HG03460 (cell line): Measurements from ENCODE around the gene SERPINA3.
"Not testable (repeated sequence)": the region's sequence is repeated elsewhere in the genome, so short reads cannot be mapped to it uniquely, and the experiment has no call there.

Experiments
- ATAC-seq: cut with Tn5 transposase; IDR thresholded peaks from one replicate; pipeline ENCODE4 v1.9.1; 2021; ENCODE audit not compliant: unreplicated experiment

The SERPINA3 gene

DNA sequence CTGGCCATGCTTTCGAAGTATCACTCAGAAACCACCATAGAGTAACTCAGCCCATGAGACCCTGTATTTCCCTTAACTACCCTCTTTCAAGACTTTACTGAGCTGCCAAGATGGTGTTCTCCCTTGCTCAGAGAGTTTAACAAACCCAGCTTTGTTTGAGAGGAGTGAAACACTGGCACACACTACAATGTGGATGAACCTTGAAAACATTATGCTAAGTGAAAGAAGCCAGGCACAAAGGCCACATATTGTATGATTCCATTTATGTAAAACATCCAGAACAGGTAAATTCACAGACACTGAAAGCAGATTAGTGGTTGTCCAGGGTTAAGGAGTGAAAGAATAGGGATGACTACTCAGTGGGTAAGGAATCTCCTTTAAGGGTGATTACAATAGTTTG is 18.9 kb downstream of the SERPINA3 start:
- no peak for ATAC-seq

DNA sequence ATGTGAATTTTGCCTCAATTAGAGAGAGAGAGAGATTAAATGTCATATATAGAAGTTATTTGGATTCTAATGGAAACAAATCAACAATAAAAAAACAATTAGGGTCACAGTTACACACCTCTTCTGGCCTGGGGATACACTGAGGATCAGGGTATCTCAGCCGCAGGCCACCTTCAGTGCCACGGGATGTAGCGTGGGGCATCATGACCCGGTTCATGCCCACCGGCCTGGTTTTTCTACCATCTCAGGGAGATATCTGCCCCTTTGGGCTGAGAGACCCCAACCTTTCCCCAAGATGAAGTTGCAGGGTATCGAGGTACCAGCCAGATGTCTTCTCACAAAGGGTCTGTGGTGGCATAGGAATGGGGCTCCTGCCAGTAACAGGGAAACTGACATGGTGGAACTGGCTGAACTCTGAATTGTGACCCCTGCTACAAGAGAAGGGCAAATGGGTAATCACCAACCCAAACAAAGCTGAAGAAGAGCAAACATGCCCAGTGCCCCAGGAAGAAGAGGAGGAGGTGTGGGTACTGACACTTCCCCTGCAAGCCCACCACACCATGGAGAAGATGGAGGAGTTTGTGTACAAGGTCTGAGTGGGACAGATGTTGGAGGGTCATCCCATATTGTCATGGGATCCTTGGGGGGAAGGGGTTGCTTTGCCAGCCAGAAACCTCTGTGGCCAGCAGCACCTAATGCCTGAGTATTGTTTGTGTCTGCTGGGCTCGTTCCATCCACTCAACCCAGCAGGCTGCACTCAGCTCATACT is 19.5 kb downstream of the SERPINA3 start:
- ATAC-seq, result no peak

DNA sequence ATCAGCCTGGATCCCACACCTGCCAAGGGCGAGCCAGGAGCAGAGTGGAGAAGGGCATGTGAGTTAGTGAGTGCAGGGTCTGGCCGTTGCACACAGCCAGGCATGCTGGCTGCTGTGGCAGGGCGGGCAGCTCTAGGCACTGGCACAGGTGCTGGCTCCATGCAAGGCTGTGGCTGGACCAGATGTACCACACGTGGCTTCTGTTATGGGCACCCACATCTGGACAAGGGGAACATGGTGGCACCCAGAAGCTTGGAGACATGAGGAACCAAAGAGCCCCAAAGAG is 20.1 kb downstream of the SERPINA3 start:
- no peak for ATAC-seq

DNA sequence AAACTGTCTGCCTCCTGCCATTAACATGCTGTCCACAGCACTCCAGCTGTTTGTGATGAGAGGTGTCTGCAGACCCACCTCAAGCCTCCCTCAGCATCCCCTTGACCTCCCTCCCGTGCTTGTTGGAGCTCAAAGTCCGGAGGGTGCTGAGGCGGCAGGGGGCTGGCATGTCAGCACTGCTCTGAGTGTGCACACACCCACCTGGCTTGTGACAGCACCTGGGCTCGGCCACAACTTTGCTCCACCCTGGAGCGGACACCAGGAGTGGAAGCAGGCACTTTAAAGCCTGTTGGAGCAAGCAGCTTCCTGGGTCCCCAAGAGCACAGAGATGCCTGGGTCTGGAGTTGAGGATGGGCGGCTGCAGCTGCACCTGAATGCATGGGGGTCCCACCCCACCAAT is 20.9 kb downstream of the SERPINA3 start:
- ATAC-seq, result no peak

DNA sequence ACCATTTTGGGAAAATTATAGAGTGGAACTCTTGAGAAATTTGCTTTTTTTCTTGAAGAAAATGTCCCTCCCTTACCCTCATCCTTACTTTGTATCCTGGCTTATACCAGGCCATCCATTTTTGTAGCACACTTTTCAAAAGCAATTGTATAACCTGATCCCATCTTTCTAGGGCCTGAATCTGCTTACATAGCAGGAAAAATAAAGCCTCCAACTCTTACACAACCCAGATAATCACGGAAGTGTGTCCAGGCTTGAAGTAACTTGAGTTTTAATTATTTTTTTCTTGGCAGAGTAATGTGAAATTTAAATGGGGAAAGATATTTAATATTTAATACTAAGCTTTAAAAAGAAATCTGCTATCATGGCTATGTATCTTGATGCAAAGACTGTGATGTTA is 23.0 kb downstream of the SERPINA3 start:
- no peak for ATAC-seq

DNA sequence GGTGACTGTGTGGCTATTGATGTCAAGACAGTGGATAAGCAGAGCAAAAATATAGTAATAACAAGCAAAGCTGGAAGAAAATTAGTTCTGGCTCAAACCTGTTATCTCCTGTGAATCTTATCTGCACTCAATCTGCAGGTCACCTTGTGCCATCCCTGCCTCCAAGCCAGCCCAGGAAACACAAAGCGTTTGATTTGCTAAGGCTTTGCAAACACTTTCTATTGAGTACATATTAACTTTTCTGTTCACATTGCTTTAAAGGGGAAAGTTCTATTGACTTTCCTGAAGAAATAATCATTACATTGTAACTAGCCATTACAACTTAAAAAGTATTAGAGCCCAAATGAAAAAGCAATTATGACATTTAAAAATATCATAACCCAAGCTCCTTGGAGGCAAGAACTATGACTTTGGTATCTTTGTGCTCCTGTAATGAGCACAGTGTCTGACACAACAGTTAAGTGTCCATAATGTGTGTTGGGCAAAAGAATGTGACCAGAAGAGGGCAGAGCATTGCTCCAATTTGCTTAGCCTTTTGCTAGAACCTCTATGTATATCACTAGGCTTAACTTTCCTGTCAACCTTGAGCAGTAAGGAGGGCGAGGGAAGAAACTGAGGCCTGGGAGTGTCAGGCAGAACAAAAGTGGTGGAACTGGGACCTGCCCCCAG is 24.7 kb downstream of the SERPINA3 start:
- ATAC-seq, result no peak

DNA sequence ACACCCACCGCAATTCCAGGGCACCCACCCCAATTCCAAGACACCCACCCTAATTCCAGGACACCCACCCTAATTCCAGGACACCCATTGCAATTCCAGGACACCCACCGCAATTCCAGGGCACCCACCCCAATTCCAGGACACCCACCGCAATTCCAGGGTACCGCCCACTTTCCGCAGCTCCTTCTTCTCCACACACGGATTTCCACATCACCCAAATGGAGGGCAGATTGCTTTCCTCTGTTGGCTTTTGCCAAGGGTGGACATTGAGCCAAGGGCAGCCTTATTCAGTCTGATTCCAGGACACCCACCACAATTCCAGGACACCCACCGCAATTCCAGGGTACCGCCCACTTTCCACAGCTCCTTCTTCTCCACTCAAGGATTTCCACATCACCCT is 25.6 kb downstream of the SERPINA3 start:
- not testable (repeated sequence) for ATAC-seq

DNA sequence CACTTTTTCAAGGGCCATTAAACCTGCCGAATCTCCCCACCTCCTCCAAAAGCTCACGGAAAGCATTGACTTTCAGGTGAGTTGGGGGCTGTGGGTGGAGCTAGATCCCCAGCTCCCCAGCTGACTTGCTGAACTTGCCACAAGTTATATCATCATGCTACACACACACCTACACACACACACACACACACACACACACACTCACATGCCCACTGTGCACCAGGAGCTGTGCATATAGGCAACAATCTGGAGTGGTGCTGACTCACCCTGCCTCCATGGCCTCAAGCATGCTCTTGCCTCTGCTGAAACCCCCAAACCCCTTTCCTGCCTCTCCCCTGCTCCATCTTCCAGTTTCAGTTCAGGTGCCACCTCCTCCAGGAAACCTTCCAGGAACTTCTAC is 26.1 kb downstream of the SERPINA3 start:
- ATAC-seq, result no peak

DNA sequence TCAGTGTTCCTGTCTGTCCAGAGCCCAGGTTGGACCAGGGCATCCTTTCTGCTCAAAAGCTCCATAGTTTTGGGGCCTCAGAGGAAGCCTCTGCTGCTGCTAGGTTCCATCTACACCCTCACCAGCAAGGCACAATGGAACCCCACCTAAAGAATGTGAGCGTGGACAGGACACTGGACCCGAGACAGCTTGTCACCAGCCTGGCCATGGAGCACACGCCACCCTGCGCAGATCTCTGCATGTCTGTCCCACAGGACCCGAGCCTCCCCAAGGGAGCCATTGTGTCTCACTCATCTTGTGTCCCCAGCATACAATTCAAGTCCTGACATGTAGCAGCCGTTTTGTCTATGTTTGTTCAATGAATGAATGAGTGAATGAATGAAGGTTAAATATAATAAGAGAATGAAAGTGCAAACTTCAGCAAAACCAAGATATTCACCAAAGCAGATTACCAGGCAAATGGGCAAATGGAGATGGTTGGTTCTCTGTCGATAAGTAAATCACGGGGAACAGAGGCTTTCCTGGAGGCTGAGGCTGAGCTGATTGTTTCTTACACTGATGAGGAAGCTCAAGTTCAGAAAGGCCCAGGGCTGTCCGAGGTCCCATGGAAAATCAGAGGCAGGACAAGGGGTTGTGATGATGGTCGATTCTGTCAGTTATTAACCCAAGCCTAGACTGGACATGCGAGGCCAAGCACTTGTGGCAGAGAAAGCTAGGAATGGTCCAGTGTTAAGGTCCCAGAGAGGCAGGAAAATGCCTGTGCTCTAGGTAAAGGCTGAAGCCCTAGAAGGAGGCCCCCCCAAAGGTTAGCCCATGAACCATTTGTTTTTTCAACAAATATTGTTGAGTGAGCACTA is 27.0 kb downstream of the SERPINA3 start:
- no peak for ATAC-seq

DNA sequence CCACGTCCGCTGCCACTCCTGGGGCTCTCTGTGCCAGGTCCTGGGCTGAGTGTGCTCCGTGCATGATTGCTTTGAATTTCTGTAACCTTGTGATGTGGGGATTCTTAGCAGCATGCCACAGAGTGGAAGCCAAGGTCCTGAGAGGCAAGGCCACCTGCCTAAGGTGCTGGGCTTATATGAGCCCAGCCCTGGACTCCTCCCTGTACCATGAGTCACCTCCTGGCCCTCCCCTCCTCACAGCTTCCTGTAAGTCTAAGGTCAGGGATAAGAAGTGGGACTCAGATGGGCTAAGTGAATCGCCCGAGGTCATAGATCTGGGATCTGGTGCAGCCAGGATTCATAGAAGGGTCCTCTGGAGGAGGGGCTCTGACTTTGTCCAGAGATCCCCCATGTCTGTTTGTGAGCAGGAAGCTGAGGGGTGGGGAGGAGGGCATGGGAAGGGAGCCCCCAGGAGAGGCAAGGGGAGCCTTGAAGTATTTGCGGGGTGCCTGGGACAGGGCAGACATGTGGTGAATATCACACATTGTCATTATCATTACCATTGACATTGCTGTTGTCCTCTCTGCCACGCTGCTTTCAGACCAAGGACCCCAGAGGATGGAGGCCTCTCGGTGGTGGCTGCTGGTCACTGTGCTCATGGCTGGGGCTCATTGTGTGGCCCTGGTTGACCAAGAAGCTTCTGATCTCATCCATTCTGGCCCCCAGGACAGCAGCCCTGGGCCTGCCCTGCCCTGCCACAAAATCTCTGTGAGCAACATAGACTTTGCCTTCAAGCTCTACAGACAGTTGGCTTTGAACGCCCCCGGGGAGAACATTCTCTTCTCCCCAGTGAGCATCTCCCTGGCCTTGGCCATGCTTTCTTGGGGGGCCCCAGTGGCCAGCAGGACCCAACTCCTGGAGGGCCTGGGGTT is 28.8 kb downstream of the SERPINA3 start:
- ATAC-seq, result no peak

DNA sequence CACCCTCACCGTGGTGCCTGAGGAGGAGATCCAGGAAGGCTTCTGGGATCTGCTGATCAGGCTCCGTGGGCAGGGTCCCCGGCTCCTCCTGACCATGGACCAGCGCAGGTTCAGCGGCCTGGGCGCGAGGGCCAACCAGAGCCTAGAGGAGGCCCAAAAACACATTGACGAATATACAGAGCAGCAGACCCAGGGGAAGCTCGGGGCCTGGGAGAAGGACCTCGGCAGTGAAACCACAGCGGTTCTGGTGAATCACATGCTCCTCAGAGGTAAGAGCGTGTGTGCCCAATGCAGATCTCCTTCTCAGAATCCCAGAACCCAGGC is 29.4 kb downstream of the SERPINA3 start:
- ATAC-seq, result no peak

DNA sequence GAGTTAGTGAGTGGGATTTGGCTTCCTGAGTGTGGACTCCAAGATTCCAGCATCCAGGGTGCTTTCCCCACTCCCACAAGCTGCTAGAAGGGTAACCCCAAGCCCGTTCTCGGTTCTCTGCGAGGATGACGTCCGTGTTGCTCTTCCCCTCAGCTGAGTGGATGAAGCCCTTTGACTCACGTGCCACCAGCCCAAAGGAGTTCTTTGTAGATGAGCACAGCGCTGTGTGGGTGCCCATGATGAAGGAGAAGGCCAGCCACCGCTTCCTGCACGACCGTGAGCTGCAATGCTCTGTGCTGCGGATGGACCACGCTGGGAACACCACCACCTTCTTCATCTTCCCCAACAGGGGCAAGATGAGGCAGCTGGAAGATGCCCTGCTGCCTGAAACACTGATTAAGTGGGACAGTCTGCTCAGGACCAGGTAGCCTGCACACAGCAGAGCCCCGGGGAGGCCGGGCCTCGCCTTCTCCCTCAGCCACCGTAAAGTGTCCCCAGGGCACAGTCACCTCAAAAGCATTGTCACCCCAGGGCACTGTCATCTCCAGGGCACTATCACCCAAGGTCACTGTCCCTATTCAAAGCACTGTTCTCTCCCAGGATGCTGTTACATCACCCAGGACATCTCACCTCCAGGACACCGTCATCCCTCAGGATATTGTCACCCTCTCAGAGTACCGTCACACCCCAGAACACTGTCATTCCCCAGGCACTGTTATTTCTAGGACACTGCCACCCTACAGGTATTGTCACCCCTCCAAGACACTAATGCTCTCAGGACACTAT is 31.3 kb downstream of the SERPINA3 start:
- ATAC-seq, result no peak

DNA sequence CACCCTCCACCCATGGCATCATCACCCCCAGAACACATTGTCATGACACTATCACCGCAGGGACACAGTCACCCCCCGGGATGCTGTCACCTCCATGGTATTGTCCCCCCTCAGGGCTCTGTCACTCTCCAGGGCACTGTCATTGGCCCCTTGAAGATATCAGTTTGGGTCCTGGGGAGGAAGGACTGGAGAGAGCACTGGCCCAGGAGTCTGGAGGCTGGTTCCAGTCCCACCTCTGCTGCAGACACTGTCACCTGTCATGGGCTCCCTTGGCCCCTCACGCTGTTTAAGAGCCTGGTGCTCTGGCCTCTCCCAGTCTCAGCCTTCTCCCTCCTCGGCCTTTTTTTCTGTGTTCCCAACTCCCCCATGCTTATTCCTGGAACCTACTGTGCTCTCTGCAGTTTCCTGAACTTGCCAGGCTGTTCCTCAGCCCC is 31.9 kb downstream of the SERPINA3 start:
- ATAC-seq, result no peak

DNA sequence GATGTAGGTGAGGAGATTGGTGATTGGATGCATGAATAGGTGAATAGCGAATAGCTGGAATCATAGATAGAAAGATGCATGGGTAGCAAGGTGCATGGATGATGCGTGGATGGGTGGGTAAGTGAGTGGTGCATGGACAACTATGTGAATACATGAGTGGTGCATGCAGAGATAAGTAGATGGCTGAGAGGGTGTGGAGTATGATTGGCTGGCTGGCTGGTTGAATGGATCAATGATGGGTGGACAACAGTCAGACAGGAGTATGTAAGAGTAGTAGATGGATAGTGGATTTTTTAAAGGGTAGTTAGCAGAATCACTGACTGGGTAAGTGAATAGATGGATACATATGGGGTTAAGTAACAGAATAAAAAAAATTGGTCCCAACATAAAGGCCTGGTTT is 33.9 kb downstream of the SERPINA3 start:
- no peak for ATAC-seq

DNA sequence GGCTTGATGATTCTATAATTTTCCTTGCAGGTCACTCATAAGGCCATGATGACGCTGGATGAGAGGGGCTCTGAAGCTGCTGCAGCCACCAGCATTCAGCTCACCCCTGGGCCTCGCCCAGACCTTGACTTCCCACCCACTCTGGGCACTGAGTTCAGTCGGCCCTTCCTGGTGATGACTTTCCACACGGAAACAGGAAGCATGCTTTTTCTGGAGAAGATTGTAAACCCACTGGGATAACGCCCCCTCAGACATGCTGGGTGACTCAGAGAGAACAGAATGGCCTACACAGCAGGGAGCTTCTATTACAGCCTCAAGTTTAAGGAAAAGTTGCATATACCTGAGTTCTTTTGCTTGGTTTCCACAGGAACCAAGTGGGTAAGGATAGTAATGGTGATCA is 34.3 kb downstream of the SERPINA3 start:
- no peak for ATAC-seq

DNA sequence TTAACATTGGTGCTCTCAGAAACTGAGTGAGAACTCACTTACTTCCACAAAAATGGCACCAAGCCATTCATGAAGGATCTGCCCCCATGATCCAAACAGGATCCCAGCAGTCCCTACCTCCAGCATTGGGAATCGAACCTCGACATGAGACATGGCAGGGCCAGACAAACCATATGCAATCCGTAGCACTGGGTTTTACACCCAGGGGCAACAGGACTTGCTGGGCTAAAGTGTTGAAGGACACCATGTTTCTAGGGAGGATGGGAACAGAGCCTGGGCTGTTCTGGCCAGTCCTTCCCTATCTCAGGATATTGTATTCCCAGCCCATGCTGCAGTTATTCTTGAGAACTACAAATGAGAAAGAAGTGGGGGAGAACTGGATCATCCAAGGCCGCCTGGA is 36.6 kb downstream of the SERPINA3 start:
- no peak for ATAC-seq

DNA sequence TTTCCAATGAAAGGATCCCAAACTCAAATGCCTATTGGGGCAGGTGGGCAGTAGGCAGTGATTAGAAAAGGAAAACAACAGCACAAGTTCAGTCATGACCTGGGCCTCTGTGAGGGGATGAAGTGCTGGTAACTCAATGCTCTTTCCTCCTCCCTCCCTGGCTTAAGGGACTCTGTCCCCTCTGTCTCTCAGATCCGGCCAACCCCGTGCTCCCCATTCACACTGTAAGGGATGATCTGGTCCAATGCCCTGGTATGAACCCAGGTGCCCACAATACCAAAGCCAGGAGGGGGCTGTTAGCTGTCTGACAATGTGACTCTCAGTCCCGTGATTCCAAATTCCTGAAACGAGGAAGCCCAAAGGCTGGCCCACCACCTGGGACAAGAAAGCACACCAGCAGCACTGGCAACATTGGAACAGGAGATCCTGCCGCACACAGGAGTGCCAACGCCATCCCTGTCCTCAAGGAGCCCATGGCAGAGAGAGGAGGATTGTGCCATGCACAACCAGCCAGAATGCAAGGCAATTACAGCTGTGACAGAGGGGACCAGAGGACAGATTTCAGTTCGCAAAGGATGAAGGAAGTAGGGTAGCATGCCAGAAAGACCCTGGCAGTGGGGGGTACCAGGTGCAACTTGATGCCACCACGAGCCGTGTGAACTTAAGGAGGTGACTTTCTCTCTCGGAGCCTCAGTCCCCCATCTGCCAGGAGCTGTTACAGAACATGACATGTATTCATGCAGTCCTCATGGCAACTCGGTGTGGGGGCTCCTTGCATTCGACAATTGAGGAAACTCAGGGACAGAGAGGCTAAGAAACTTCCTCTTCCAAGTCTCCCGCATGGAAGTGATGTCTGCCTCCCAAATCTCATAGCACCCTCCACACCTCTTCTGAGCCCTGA is 37.6 kb downstream of the SERPINA3 start:
- no peak for ATAC-seq

DNA sequence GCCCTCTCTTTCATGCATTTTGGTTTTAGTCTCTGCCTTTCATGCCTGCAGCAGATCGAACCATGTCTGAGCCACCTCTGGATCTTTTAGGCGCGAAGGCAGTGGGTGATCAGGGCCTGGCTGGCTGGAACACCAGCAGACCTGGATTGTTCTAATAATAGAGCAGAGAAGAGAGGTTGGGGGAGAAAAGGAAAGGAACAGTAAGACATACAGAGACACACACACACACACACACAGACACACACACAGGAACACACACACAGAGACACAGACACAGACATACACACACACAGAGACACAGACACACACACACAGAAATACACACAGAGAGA is 38.2 kb downstream of the SERPINA3 start:
- no peak for ATAC-seq
